IMR-90 (cell line): ENCODE results near the gene TRAPPC4. TPM values are rescaled to one million over a fixed set of nuclear protein-coding genes. Genes with fewer than 3 reads are reported as not detected.

Experiments used
- ATAC-seq: fragments of 200-7000 bp; cut with Tn5 transposase; 2 replicates; pipeline ENCODE4 v1.9.1; 2020; ENCODE audit warnings: low read depth, mild to moderate bottlenecking, moderate library complexity
- BruUV-seq: library from RNA; stranded (reverse); fragments of 400-500 nt; replicated peaks from 2 replicates; lab custom pipeline; 2021; lab: Mats Ljungman, UMichigan
- CTCF ChIA-PET: fragments of 300-600 bp; formaldehyde crosslinking; extraction: SDS; loops from one replicate; lab custom pipeline; 2021; ENCODE audit warnings: antibody characterized with exemption; lab: Yijun Ruan, JAX
- POLR2A ChIA-PET: fragments of 300-600 bp; sonication (Branson Sonifier 250); formaldehyde crosslinking; loops from one replicate; lab custom pipeline; 2022; ENCODE audit warnings: antibody characterized with exemption; ENCODE audit not compliant: unreplicated experiment; lab: Charles Lee
- DNase-seq: peaks from one replicate; pipeline ENCODE4 v3.0.0; 2013
- H2AFZ ChIP-seq: replicated peaks from 2 replicates; pipeline ENCODE3; 2013; ENCODE audit warnings: low read length, mild to moderate bottlenecking; ENCODE audit not compliant: poor library complexity
- H2AK5ac ChIP-seq: 2 replicates; pipeline ENCODE4 v1.6.1; 2013; ENCODE audit warnings: low read depth, low read length, inconsistent platforms
- H2AK9ac ChIP-seq: replicated peaks from 2 replicates; pipeline ENCODE3; 2013; ENCODE audit warnings: mild to moderate bottlenecking, low read depth, low read length, moderate library complexity; ENCODE audit not compliant: poor library complexity
- H2BK120ac ChIP-seq: 2 replicates; pipeline ENCODE4 v1.6.1; 2013; ENCODE audit warnings: low read depth, low read length, inconsistent platforms
- H2BK15ac ChIP-seq: 3 replicates; pipeline ENCODE4 v1.6.1; 2013; ENCODE audit warnings: low read depth, low read length, inconsistent platforms
- H2BK20ac ChIP-seq: 2 replicates; pipeline ENCODE4 v1.6.1; 2013; ENCODE audit warnings: low read depth, mild to moderate bottlenecking, inconsistent platforms, low read length, moderate library complexity
- H2BK5ac ChIP-seq: 2 replicates; pipeline ENCODE4 v1.6.1; 2013; ENCODE audit warnings: mild to moderate bottlenecking, low read depth, low read length, inconsistent platforms; ENCODE audit not compliant: poor library complexity, severe bottlenecking
- H3K14ac ChIP-seq: replicated peaks from 2 replicates; pipeline ENCODE4 v1.6.1; 2013; ENCODE audit warnings: low read depth, low read length, inconsistent platforms
- H3K18ac ChIP-seq: 2 replicates; pipeline ENCODE4 v1.6.1; 2013; ENCODE audit warnings: low read depth, low read length, control low read depth
- H3K23ac ChIP-seq: 2 replicates; pipeline ENCODE4 v1.6.1; 2013; ENCODE audit warnings: low read depth, low read length, inconsistent platforms
- H3K27ac ChIP-seq: 2 replicates; pipeline ENCODE4 v1.5.1; 2013; ENCODE audit warnings: mild to moderate bottlenecking, control low read depth, low read length; ENCODE audit not compliant: insufficient read depth
- H3K27me3 ChIP-seq: 2 replicates; pipeline ENCODE4 v1.6.1; 2013; ENCODE audit warnings: low read length; ENCODE audit not compliant: control insufficient read depth, insufficient read depth
- H3K36me3 ChIP-seq: 2 replicates; pipeline ENCODE4 v1.6.1; 2013; ENCODE audit warnings: low read length, mixed read lengths; ENCODE audit not compliant: control insufficient read depth, insufficient read depth
- H3K4ac ChIP-seq: 2 replicates; pipeline ENCODE4 v1.6.1; 2013; ENCODE audit warnings: low read depth, low read length, inconsistent platforms
- H3K4me1 ChIP-seq: 2 replicates; pipeline ENCODE4 v1.6.1; 2013; ENCODE audit warnings: low read length, mixed read lengths; ENCODE audit not compliant: control insufficient read depth, insufficient read depth
- H3K4me2 ChIP-seq: 2 replicates; pipeline ENCODE4 v1.6.1; 2013; ENCODE audit warnings: low read depth, mild to moderate bottlenecking, control low read depth, low read length, moderate library complexity
- H3K4me3 ChIP-seq: 2 replicates; pipeline ENCODE4 v1.5.1; 2013; ENCODE audit warnings: low read depth, mild to moderate bottlenecking, control low read depth, low read length, moderate library complexity; ENCODE audit not compliant: insufficient read depth
- H3K56ac ChIP-seq: 2 replicates; pipeline ENCODE4 v1.6.1; 2013; ENCODE audit warnings: low read length, inconsistent platforms; ENCODE audit not compliant: insufficient read depth; ENCODE audit errors: extremely low read depth
- H3K79me1 ChIP-seq, 2 experiments: 2 replicates each; pipeline ENCODE4 v1.6.1; 2013; ENCODE audit warnings: low read length in 2 of 2, inconsistent platforms in 1 of 2, low read depth in 1 of 2
- H3K9ac ChIP-seq: 2 replicates; pipeline ENCODE4 v1.6.1; 2013; ENCODE audit warnings: low read depth, low read length, control low read depth
- H3K9me1 ChIP-seq: 2 replicates; pipeline ENCODE4 v1.6.1; 2013; ENCODE audit warnings: low read length, inconsistent platforms; ENCODE audit not compliant: insufficient read depth
- H3K9me3 ChIP-seq: 2 replicates; pipeline ENCODE4 v1.6.1; 2013; ENCODE audit warnings: low read length; ENCODE audit not compliant: control insufficient read depth, insufficient read depth
- H4K20me1 ChIP-seq: 2 replicates; pipeline ENCODE4 v1.6.1; 2013; ENCODE audit warnings: low read length, inconsistent platforms; ENCODE audit not compliant: insufficient read depth
- H4K5ac ChIP-seq: 2 replicates; pipeline ENCODE4 v1.6.1; 2013; ENCODE audit warnings: mild to moderate bottlenecking, low read depth, low read length, control low read depth
- H4K8ac ChIP-seq, 2 experiments: 2 replicates each; pipeline ENCODE4 v1.6.1; 2013; ENCODE audit warnings: low read depth in 2 of 2, low read length in 2 of 2, control low read depth in 1 of 2, inconsistent platforms in 1 of 2
- H4K91ac ChIP-seq: 2 replicates; pipeline ENCODE4 v1.6.1; 2013; ENCODE audit warnings: low read depth, low read length, inconsistent platforms; ENCODE audit not compliant: insufficient read depth
- BHLHE40 ChIP-seq: fragments of 150-350 bp; IDR thresholded peaks from 2 replicates; pipeline ENCODE4 v1.6.1; 2016; ENCODE audit warnings: mild to moderate bottlenecking, low read depth, low read length
- CEBPB ChIP-seq: IDR thresholded peaks from 2 replicates; pipeline ENCODE4 v1.6.1; 2012; ENCODE audit warnings: low read depth, low read length, improper control_type of control experiment
- CHD1 ChIP-seq: IDR thresholded peaks from 2 replicates; pipeline ENCODE4 v1.6.1; 2012; ENCODE audit warnings: low read depth, low read length, improper control_type of control experiment
- CTCF ChIP-seq: conservative IDR thresholded peaks from 2 replicates; pipeline ENCODE4 v1.5.1; 2012; ENCODE audit warnings: mild to moderate bottlenecking, low read depth, low read length, improper control_type of control experiment
- ELK1 ChIP-seq: fragments of 150-350 bp; IDR thresholded peaks from 2 replicates; pipeline ENCODE4 v1.6.1; 2016; ENCODE audit warnings: low read depth, mild to moderate bottlenecking, low read length, moderate library complexity, borderline replicate concordance
- FOS ChIP-seq: fragments of 150-350 bp; IDR thresholded peaks from 2 replicates; pipeline ENCODE4 v1.6.1; 2016; ENCODE audit warnings: low read depth, low read length
- MAFK ChIP-seq: IDR thresholded peaks from 2 replicates; pipeline ENCODE4 v1.6.1; 2012; ENCODE audit warnings: low read depth, low read length, improper control_type of control experiment
- MAZ ChIP-seq: IDR thresholded peaks from 2 replicates; pipeline ENCODE4 v1.6.1; 2012; ENCODE audit warnings: low read depth, mild to moderate bottlenecking, low read length, improper control_type of control experiment, moderate library complexity, borderline replicate concordance
- NFE2L2 ChIP-seq: fragments of 150-350 bp; IDR thresholded peaks from 2 replicates; pipeline ENCODE4 v1.6.1; 2016; ENCODE audit warnings: low read depth, mild to moderate bottlenecking, low read length
- POLR2A ChIP-seq: IDR thresholded peaks from 2 replicates; pipeline ENCODE4 v1.6.1; 2012; ENCODE audit warnings: mild to moderate bottlenecking, low read depth, low read length
- RAD21 ChIP-seq: IDR thresholded peaks from 2 replicates; pipeline ENCODE4 v1.6.1; 2012; ENCODE audit warnings: low read length, improper control_type of control experiment
- RCOR1 ChIP-seq: IDR thresholded peaks from 2 replicates; pipeline ENCODE4 v1.6.1; 2012; ENCODE audit warnings: mild to moderate bottlenecking, low read length, improper control_type of control experiment; ENCODE audit not compliant: insufficient replicate concordance
- RFX5 ChIP-seq: IDR thresholded peaks from 2 replicates; pipeline ENCODE4 v1.8.0; 2012; ENCODE audit warnings: low read depth, mild to moderate bottlenecking, low read length, moderate library complexity
- SMC3 ChIP-seq: fragments of 150-350 bp; IDR thresholded peaks from 2 replicates; pipeline ENCODE4 v1.6.1; 2016; ENCODE audit warnings: low read depth, mild to moderate bottlenecking, antibody characterized with exemption, low read length, moderate library complexity
- USF2 ChIP-seq: fragments of 150-350 bp; IDR thresholded peaks from 2 replicates; pipeline ENCODE4 v1.6.1; 2017; ENCODE audit warnings: mild to moderate bottlenecking, antibody characterized with exemption, low read length, low read depth
- WGBS, 2 experiments: methylation state at CpG; one replicate each; pipeline versions ENCODE4 v1.1.5 to v1.1.7; 2013; ENCODE audit warnings: missing lambda C conversion rate in 2 of 2; ENCODE audit not compliant: insufficient read length in 1 of 2; ENCODE audit errors: extremely low coverage in 2 of 2; 5-methylcytosine and 5-hydroxymethylcytosine counted together
- dilution Hi-C: fragments of 300-500 bp; cut with HindIII; formaldehyde crosslinking; loops from one replicate; pipeline ENCODE4 v1.14.3; 2018; ENCODE audit warnings: low sequenced_read_pairs; ENCODE audit not compliant: unreplicated experiment
- in situ Hi-C: fragments of 300-500 bp; cut with MboI; formaldehyde crosslinking; loops from 3 replicates; pipeline ENCODE4 v1.14.3; 2019; ENCODE audit warnings: low sequenced_read_pairs, inconsistent platforms, mixed read lengths
- intact Hi-C: fragments of 100-400 bp; cut with micrococcal nuclease; formaldehyde crosslinking; loops from 2 replicates; pipeline ENCODE4 v1.10.0; 2022
- polyA plus RNA-seq, 3 experiments: library from polyadenylated mRNA; depleted of rRNA; stranded (reverse); fragments of >200 nt; gene quantifications; 2 replicates each; pipeline ENCODE4 v1.2.3, GENCODE V29; 2012; ENCODE audit warnings: low replicate concordance in 1 of 3
- total RNA-seq: library from RNA; depleted of rRNA; stranded (reverse); fragments of >200 nt; gene quantifications from 2 replicates; pipeline ENCODE4 v1.2.3, GENCODE V29; 2012

TRAPPC4 gene
- total and polyA plus RNA-seq, 2 of the 4 experiments (the other 2 are of a cell fraction): 102 to 162 TPM

DNA sequence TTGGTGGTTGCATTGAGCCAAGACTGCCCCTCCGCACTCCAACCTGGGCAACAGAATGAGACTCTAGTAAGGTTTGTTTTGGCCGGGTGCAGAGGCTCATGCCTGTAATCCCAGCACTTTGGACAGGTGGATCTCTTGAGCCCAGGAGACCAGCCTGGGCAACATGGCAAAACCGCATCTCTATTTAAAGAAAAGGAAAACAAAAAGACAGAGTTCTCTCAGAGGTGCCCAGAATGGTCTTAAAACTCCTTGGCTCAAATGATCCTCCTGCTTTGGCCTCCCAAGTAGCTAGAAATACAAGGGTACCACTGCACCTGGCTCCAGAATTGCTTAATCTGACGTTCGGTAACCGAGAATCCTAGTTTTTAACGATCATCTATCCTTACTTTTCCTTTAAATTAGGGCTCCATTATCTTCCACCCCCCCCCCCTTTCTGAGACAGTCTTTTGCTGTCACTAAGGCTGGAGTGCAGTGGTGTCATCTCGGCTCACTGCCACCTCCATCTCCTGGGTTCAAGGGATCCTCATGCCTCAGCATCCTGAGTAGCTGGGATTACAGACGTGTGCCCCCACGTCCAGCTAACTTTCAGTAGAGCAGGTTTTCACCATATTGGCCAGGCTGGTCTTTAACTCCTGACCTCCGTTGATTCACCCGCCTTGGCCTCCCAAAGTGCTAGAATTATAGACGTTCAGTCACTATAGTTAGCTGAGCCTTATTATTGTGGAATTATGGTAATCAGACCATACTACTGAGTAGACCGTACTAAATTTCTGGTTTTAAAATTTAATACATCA lies 2.2 kb upstream of the TRAPPC4 start:
- Histone ChIP-seq H2AK9ac (no peak overlapping the region), H2BK5ac (no peak overlapping the region), H3K27me3 (no peaks in the 10 kb centered on the region), H2BK120ac (no peak overlapping the region), H3K79me1 (peaks cover 16 to 61% of the 10 kb centered on the region in 2 experiments; a peak in 3 of 4 replicates), H2BK20ac (no peak overlapping the region), H2BK15ac (no peak overlapping the region), H3K14ac (no peak overlapping the region), H3K23ac (no peak overlapping the region), H3K18ac (no peak overlapping the region), H3K4me1 (peaks cover 5% of the 10 kb centered on the region), H4K20me1 (peaks cover 37% of the 10 kb centered on the region), H4K5ac (no peak overlapping the region), H3K27ac (no peak overlapping the region), H2AK5ac (no peak overlapping the region; the same call in 1 of the 2 replicates), H3K4ac (no peak overlapping the region), H3K9ac (no peak overlapping the region), H3K56ac (no peak overlapping the region), H3K9me1 (peaks cover 3% of the 10 kb centered on the region; the same call in 1 of the 2 replicates), H4K8ac (no peak overlapping the region), H3K9me3 (no peaks in the 10 kb centered on the region), H3K36me3 (peaks cover 38% of the 10 kb centered on the region), H4K91ac (no peak overlapping the region), H3K4me2 (no peak overlapping the region), H3K4me3 (no peak overlapping the region), H2AFZ (no peak overlapping the region)
- ChIA-PET POLR2A (no interaction called here), CTCF (no interaction called here)
- DNase-seq: no peak
- in situ Hi-C loops (no loop called here), intact Hi-C loops (no loop called here), dilution Hi-C loops (no loop called here)
- 87% methylated on average over 8 of the region's 14 CpGs; no CpG with 5 or more reads in 1 of the 2 experiments for WGBS, 2 experiments
- ATAC-seq: no peak
- BruUV-seq: no TSS peak
- no peak for TF ChIP-seq RFX5
- no peak for TF ChIP-seq NFE2L2
- no peak for TF ChIP-seq CHD1
- no peak for TF ChIP-seq MAFK
- TF ChIP-seq BHLHE40: no peak
- no peak for TF ChIP-seq SMC3
- no peak for TF ChIP-seq USF2
- no peak for TF ChIP-seq RAD21
- TF ChIP-seq RCOR1: no peak
- TF ChIP-seq CEBPB: no peak
- no peak for TF ChIP-seq CTCF
- TF ChIP-seq POLR2A: no peak
- no peak for TF ChIP-seq MAZ
- no peak for TF ChIP-seq ELK1
- no peak for TF ChIP-seq FOS
